IMR-90 (cell line): ENCODE data around the gene G6PC2. TPM values are rescaled to one million over a fixed set of nuclear protein-coding genes. Genes with fewer than 3 reads are reported as not detected.

ENCODE experiments used
- ATAC-seq: fragments of 200-7000 bp; cut with Tn5 transposase; 2 replicates; pipeline ENCODE4 v1.9.1; 2020; ENCODE audit warnings: low read depth, mild to moderate bottlenecking, moderate library complexity
- BruUV-seq: library from RNA; stranded (reverse); fragments of 400-500 nt; replicated peaks from 2 replicates; lab custom pipeline; 2021; lab: Mats Ljungman, UMichigan
- CTCF ChIA-PET: fragments of 300-600 bp; formaldehyde crosslinking; extraction: SDS; loops from one replicate; lab custom pipeline; 2021; ENCODE audit warnings: antibody characterized with exemption; lab: Yijun Ruan, JAX
- POLR2A ChIA-PET: fragments of 300-600 bp; sonication (Branson Sonifier 250); formaldehyde crosslinking; loops from one replicate; lab custom pipeline; 2022; ENCODE audit warnings: antibody characterized with exemption; ENCODE audit not compliant: unreplicated experiment; lab: Charles Lee
- DNase-seq: peaks from one replicate; pipeline ENCODE4 v3.0.0; 2013
- H2AFZ ChIP-seq: replicated peaks from 2 replicates; pipeline ENCODE3; 2013; ENCODE audit warnings: low read length, mild to moderate bottlenecking; ENCODE audit not compliant: poor library complexity
- H2AK5ac ChIP-seq: 2 replicates; pipeline ENCODE4 v1.6.1; 2013; ENCODE audit warnings: low read depth, low read length, inconsistent platforms
- H2AK9ac ChIP-seq: replicated peaks from 2 replicates; pipeline ENCODE3; 2013; ENCODE audit warnings: mild to moderate bottlenecking, low read depth, low read length, moderate library complexity; ENCODE audit not compliant: poor library complexity
- H2BK120ac ChIP-seq: 2 replicates; pipeline ENCODE4 v1.6.1; 2013; ENCODE audit warnings: low read depth, low read length, inconsistent platforms
- H2BK15ac ChIP-seq: 3 replicates; pipeline ENCODE4 v1.6.1; 2013; ENCODE audit warnings: low read depth, low read length, inconsistent platforms
- H2BK20ac ChIP-seq: 2 replicates; pipeline ENCODE4 v1.6.1; 2013; ENCODE audit warnings: low read depth, mild to moderate bottlenecking, inconsistent platforms, low read length, moderate library complexity
- H2BK5ac ChIP-seq: 2 replicates; pipeline ENCODE4 v1.6.1; 2013; ENCODE audit warnings: mild to moderate bottlenecking, low read depth, low read length, inconsistent platforms; ENCODE audit not compliant: poor library complexity, severe bottlenecking
- H3K14ac ChIP-seq: replicated peaks from 2 replicates; pipeline ENCODE4 v1.6.1; 2013; ENCODE audit warnings: low read depth, low read length, inconsistent platforms
- H3K18ac ChIP-seq: 2 replicates; pipeline ENCODE4 v1.6.1; 2013; ENCODE audit warnings: low read depth, low read length, control low read depth
- H3K23ac ChIP-seq: 2 replicates; pipeline ENCODE4 v1.6.1; 2013; ENCODE audit warnings: low read depth, low read length, inconsistent platforms
- H3K27ac ChIP-seq: 2 replicates; pipeline ENCODE4 v1.5.1; 2013; ENCODE audit warnings: mild to moderate bottlenecking, control low read depth, low read length; ENCODE audit not compliant: insufficient read depth
- H3K27me3 ChIP-seq: 2 replicates; pipeline ENCODE4 v1.6.1; 2013; ENCODE audit warnings: low read length; ENCODE audit not compliant: control insufficient read depth, insufficient read depth
- H3K36me3 ChIP-seq: 2 replicates; pipeline ENCODE4 v1.6.1; 2013; ENCODE audit warnings: low read length, mixed read lengths; ENCODE audit not compliant: control insufficient read depth, insufficient read depth
- H3K4ac ChIP-seq: 2 replicates; pipeline ENCODE4 v1.6.1; 2013; ENCODE audit warnings: low read depth, low read length, inconsistent platforms
- H3K4me1 ChIP-seq: 2 replicates; pipeline ENCODE4 v1.6.1; 2013; ENCODE audit warnings: low read length, mixed read lengths; ENCODE audit not compliant: control insufficient read depth, insufficient read depth
- H3K4me2 ChIP-seq: 2 replicates; pipeline ENCODE4 v1.6.1; 2013; ENCODE audit warnings: low read depth, mild to moderate bottlenecking, control low read depth, low read length, moderate library complexity
- H3K4me3 ChIP-seq: 2 replicates; pipeline ENCODE4 v1.5.1; 2013; ENCODE audit warnings: low read depth, mild to moderate bottlenecking, control low read depth, low read length, moderate library complexity; ENCODE audit not compliant: insufficient read depth
- H3K56ac ChIP-seq: 2 replicates; pipeline ENCODE4 v1.6.1; 2013; ENCODE audit warnings: low read length, inconsistent platforms; ENCODE audit not compliant: insufficient read depth; ENCODE audit errors: extremely low read depth
- H3K79me1 ChIP-seq, 2 experiments: 2 replicates each; pipeline ENCODE4 v1.6.1; 2013; ENCODE audit warnings: low read length in 2 of 2, inconsistent platforms in 1 of 2, low read depth in 1 of 2
- H3K9ac ChIP-seq: 2 replicates; pipeline ENCODE4 v1.6.1; 2013; ENCODE audit warnings: low read depth, low read length, control low read depth
- H3K9me1 ChIP-seq: 2 replicates; pipeline ENCODE4 v1.6.1; 2013; ENCODE audit warnings: low read length, inconsistent platforms; ENCODE audit not compliant: insufficient read depth
- H3K9me3 ChIP-seq: 2 replicates; pipeline ENCODE4 v1.6.1; 2013; ENCODE audit warnings: low read length; ENCODE audit not compliant: control insufficient read depth, insufficient read depth
- H4K20me1 ChIP-seq: 2 replicates; pipeline ENCODE4 v1.6.1; 2013; ENCODE audit warnings: low read length, inconsistent platforms; ENCODE audit not compliant: insufficient read depth
- H4K5ac ChIP-seq: 2 replicates; pipeline ENCODE4 v1.6.1; 2013; ENCODE audit warnings: mild to moderate bottlenecking, low read depth, low read length, control low read depth
- H4K8ac ChIP-seq, 2 experiments: 2 replicates each; pipeline ENCODE4 v1.6.1; 2013; ENCODE audit warnings: low read depth in 2 of 2, low read length in 2 of 2, control low read depth in 1 of 2, inconsistent platforms in 1 of 2
- H4K91ac ChIP-seq: 2 replicates; pipeline ENCODE4 v1.6.1; 2013; ENCODE audit warnings: low read depth, low read length, inconsistent platforms; ENCODE audit not compliant: insufficient read depth
- BHLHE40 ChIP-seq: fragments of 150-350 bp; IDR thresholded peaks from 2 replicates; pipeline ENCODE4 v1.6.1; 2016; ENCODE audit warnings: mild to moderate bottlenecking, low read depth, low read length
- CEBPB ChIP-seq: IDR thresholded peaks from 2 replicates; pipeline ENCODE4 v1.6.1; 2012; ENCODE audit warnings: low read depth, low read length, improper control_type of control experiment
- CHD1 ChIP-seq: IDR thresholded peaks from 2 replicates; pipeline ENCODE4 v1.6.1; 2012; ENCODE audit warnings: low read depth, low read length, improper control_type of control experiment
- CTCF ChIP-seq: conservative IDR thresholded peaks from 2 replicates; pipeline ENCODE4 v1.5.1; 2012; ENCODE audit warnings: mild to moderate bottlenecking, low read depth, low read length, improper control_type of control experiment
- ELK1 ChIP-seq: fragments of 150-350 bp; IDR thresholded peaks from 2 replicates; pipeline ENCODE4 v1.6.1; 2016; ENCODE audit warnings: low read depth, mild to moderate bottlenecking, low read length, moderate library complexity, borderline replicate concordance
- FOS ChIP-seq: fragments of 150-350 bp; IDR thresholded peaks from 2 replicates; pipeline ENCODE4 v1.6.1; 2016; ENCODE audit warnings: low read depth, low read length
- MAZ ChIP-seq: IDR thresholded peaks from 2 replicates; pipeline ENCODE4 v1.6.1; 2012; ENCODE audit warnings: low read depth, mild to moderate bottlenecking, low read length, improper control_type of control experiment, moderate library complexity, borderline replicate concordance
- MXI1 ChIP-seq: IDR thresholded peaks from 2 replicates; pipeline ENCODE4 v1.6.1; 2012; ENCODE audit warnings: low read depth, mild to moderate bottlenecking, low read length, moderate library complexity, borderline replicate concordance
- NFE2L2 ChIP-seq: fragments of 150-350 bp; IDR thresholded peaks from 2 replicates; pipeline ENCODE4 v1.6.1; 2016; ENCODE audit warnings: low read depth, mild to moderate bottlenecking, low read length
- POLR2A ChIP-seq: IDR thresholded peaks from 2 replicates; pipeline ENCODE4 v1.6.1; 2012; ENCODE audit warnings: mild to moderate bottlenecking, low read depth, low read length
- RAD21 ChIP-seq: IDR thresholded peaks from 2 replicates; pipeline ENCODE4 v1.6.1; 2012; ENCODE audit warnings: low read length, improper control_type of control experiment
- RCOR1 ChIP-seq: IDR thresholded peaks from 2 replicates; pipeline ENCODE4 v1.6.1; 2012; ENCODE audit warnings: mild to moderate bottlenecking, low read length, improper control_type of control experiment; ENCODE audit not compliant: insufficient replicate concordance
- RFX5 ChIP-seq: IDR thresholded peaks from 2 replicates; pipeline ENCODE4 v1.8.0; 2012; ENCODE audit warnings: low read depth, mild to moderate bottlenecking, low read length, moderate library complexity
- SMC3 ChIP-seq: fragments of 150-350 bp; IDR thresholded peaks from 2 replicates; pipeline ENCODE4 v1.6.1; 2016; ENCODE audit warnings: low read depth, mild to moderate bottlenecking, antibody characterized with exemption, low read length, moderate library complexity
- USF2 ChIP-seq: fragments of 150-350 bp; IDR thresholded peaks from 2 replicates; pipeline ENCODE4 v1.6.1; 2017; ENCODE audit warnings: mild to moderate bottlenecking, antibody characterized with exemption, low read length, low read depth
- dilution Hi-C: fragments of 300-500 bp; cut with HindIII; formaldehyde crosslinking; loops from one replicate; pipeline ENCODE4 v1.14.3; 2018; ENCODE audit warnings: low sequenced_read_pairs; ENCODE audit not compliant: unreplicated experiment
- in situ Hi-C: fragments of 300-500 bp; cut with MboI; formaldehyde crosslinking; loops from 3 replicates; pipeline ENCODE4 v1.14.3; 2019; ENCODE audit warnings: low sequenced_read_pairs, inconsistent platforms, mixed read lengths
- intact Hi-C: fragments of 100-400 bp; cut with micrococcal nuclease; formaldehyde crosslinking; loops from 2 replicates; pipeline ENCODE4 v1.10.0; 2022
- polyA plus RNA-seq, 3 experiments: library from polyadenylated mRNA; depleted of rRNA; stranded (reverse); fragments of >200 nt; gene quantifications; 2 replicates each; pipeline ENCODE4 v1.2.3, GENCODE V29; 2012; ENCODE audit warnings: low replicate concordance in 1 of 3
- total RNA-seq: library from RNA; depleted of rRNA; stranded (reverse); fragments of >200 nt; gene quantifications from 2 replicates; pipeline ENCODE4 v1.2.3, GENCODE V29; 2012

G6PC2 gene
- total and polyA plus RNA-seq, 2 of the 4 experiments (the other 2 are of a cell fraction): not detected

GRCh38 chr2:168941297-168941696 lies 40.2 kb downstream of the G6PC2 start:
- H3K27ac ChIP-seq: no peak overlapping the region
- H2BK20ac ChIP-seq: no peak overlapping the region
- no peak overlapping the region for H2BK120ac ChIP-seq
- no peak overlapping the region for H3K56ac ChIP-seq
- H3K36me3 ChIP-seq: no peaks in the 10 kb centered on the region
- H2AK5ac ChIP-seq: no peak overlapping the region
- H3K4me1 ChIP-seq: no peaks in the 10 kb centered on the region
- H3K9me3 ChIP-seq: no peaks in the 10 kb centered on the region
- no peak overlapping the region for H4K5ac ChIP-seq
- DNase-seq (no peak), ATAC-seq (no peak)
- no TSS peak for BruUV-seq
- H3K18ac ChIP-seq: no peak overlapping the region
- ChIA-PET CTCF (no interaction called here), POLR2A (no interaction called here)
- no peak overlapping the region for H2BK5ac ChIP-seq
- H4K20me1 ChIP-seq: no peaks in the 10 kb centered on the region
- H3K79me1 ChIP-seq: no peaks in the 10 kb centered on the region
- no peak overlapping the region for H3K4me3 ChIP-seq
- no peaks in the 10 kb centered on the region for H3K27me3 ChIP-seq
- H3K9ac ChIP-seq: no peak overlapping the region
- no peak overlapping the region for H2AFZ ChIP-seq
- H3K14ac ChIP-seq: no peak overlapping the region
- H3K23ac ChIP-seq: no peak overlapping the region
- dilution Hi-C loops (no loop called here), in situ Hi-C loops (no loop called here), intact Hi-C loops (no loop called here)
- no peak overlapping the region for H2AK9ac ChIP-seq
- no peaks in the 10 kb centered on the region for H3K9me1 ChIP-seq
- H4K91ac ChIP-seq: no peak overlapping the region
- H2BK15ac ChIP-seq: no peak overlapping the region
- TF ChIP-seq BHLHE40 (no peak), FOS (no peak), RCOR1 (no peak), ELK1 (no peak), NFE2L2 (no peak), POLR2A (no peak), CTCF (no peak), RAD21 (no peak), SMC3 (no peak), USF2 (no peak), MAZ (no peak), CHD1 (no peak), MXI1 (no peak), RFX5 (no peak), CEBPB (no peak)
- H4K8ac ChIP-seq: no peak overlapping the region
- H3K4me2 ChIP-seq: no peak overlapping the region
- no peak overlapping the region for H3K4ac ChIP-seq
